Stimulated activated CD8-positive, alpha-beta memory T cell treated with anti-CD3 and anti-CD28 coated beads, Interleukin-2, amount 100 ng/mL, for 48 hours (primary cell): ENCODE results near the gene FER1L5.

Experiments used
- DNase-seq, 2 donors: peaks; one replicate each; pipeline ENCODE4 v3.0.0-alpha.2; 2020; ENCODE audit warnings: low read depth in 2 of 2

FER1L5 gene

DNA sequence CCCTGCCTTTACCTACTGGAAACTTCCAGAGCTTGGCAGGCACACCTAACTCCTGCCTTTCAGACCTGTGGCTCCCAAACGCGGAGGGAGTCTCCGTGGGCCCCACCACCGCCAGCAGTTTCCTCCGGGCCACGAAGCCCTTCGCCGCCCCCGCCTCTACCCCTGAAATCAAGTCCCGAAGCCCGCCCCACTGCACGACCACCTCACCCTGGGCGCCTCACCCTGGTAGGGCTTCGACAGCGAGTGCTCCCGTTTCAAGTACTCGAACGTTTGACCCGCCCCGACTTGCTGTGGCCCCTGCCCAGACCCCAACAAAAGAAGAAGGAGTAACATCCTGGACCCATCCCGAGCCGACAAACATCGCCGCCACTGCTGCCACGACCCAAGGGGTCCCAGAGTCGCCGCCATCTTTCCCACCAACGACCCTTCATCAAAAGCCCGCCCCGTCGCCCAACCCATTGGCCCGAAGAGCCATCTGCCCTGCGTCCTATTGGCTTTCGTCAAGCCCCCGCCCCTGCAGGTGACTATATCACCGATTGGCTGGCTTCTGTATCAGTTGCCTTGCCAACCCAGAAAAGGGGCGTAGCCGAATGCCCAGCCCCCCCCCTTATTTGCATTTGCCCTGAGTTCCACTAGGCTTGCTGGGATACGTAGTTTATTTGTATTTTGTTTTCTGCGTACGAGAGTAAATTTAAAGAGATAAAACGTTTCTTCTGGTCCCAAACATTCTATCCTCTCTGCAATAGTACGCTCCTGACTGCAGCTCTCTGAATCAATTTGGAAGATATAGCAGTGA lies 97.3 kb downstream of the FER1L5 start, which contains the start of gene LMAN2L:
TSS of gene LMAN2L (minus strand) at position 432 of the 796 bp plus-strand sequence. CDS start at position 408, 24 bp downstream.
- peak; percentile 90 to 97 for DNase-seq

DNA sequence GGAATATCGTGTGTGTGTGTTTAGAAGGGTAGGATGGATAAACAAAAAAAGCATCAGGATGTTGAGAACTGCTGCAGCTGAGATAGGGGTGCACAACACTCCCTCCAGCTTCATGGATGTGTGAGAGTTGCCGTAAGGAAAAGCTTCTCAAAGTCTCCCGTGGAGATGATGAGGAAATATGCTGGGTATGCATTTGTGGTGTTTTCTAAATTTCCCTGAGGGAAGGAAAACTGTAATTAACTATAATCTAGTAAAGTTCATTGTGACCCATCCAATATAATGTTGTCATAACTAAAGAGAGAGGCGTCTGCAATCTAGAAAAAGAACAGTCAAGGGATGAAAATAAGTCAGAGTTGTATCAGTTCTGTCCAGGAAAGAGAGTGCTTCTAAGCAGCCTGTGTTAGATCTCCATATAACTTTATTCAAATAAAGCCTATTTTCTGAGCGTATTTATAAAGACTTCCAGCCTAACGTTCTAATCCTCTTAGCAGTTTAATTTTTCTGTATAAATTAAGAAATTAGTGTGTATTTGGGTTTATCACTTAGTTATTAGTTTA lies 104.6 kb downstream of the FER1L5 start:
- no peak for DNase-seq

DNA sequence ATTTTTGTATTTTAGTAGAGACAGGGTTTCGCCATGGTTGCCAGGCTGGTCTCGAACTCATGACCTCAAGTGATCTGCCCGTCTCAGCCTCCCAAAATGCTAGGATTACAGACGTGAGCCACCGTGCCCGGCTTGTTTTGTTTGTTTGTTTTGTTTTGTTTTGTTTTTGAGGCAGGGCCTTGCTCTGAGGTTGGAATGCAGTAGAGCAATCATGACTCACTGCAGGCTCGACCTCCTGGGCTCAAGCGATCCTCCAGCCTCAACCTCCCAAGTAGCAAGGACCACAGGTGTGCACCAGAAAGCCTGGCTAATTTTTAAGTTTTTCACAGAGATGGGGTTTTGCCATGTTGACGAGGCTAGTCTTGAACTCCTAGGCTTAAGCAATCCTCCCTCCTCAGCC lies 109.2 kb downstream of the FER1L5 start:
- no peak for DNase-seq

DNA sequence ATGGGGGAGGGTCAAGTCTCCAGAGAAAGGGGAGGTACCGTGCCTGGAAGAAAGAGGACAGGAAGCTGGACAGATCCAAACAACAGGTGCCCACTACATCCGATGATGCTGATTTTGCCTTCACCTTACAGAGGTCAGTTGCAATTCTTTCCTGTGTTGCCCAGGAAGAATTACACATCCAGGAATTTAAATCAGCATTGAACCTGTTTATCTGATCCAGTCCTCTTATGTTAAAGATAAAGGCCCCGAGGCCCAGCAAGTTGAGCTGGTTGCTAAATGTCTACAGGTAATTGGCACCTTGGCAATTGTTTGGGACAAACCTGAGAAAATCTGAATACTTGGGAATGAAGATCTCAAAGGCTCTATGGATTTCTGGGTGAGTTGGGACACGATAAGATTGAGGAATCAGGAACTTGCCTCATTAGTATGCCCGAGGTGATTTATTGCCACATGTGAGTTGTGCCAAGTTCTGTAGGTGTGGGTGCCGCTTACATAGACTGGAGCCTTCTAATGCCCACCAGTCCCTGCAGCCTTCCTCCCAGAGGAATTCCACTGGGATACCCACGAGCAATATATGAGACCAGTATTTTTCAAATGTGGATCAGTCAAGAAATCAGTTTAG lies 111.2 kb downstream of the FER1L5 start:
- no peak for DNase-seq

DNA sequence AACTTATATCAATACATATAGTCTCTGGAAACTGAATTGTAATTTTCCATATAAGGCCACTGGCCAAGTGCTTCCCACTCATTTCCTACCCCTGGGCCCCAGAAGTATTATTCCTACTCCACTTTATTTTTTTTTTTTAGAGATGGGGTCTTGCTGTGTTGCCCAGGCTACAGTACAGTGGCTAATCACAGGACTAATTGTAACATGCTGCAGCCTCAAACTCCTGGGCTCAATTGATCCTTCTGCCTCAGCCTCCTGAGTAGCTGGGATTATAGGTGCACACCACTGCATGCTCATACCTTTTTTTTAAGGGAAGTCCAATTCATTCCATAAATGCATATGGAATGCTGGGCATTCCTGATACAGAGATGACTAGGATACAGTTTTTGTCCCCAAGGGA lies 111.8 kb downstream of the FER1L5 start:
- no peak for DNase-seq
